Adrenal gland (tissue), 12 donors: ENCODE results near the gene TSFM. TPM values are rescaled to one million over a fixed set of nuclear protein-coding genes. Genes with fewer than 3 reads are reported as not detected.
A peak's percentile ranks its signal among the peaks of the same experiment; 100 is the strongest.

Experiments used
- DNase-seq, 7 donors: peaks; one replicate each; pipeline ENCODE4 v3.0.0-alpha.2; 2019 to 2020
- H3K27ac ChIP-seq, 5 donors: fragments of 200-600 bp; sonication (generic) in 4 of 5; 1 replicate in 3 of 5; 2 replicates in 2 of 5; pipeline versions ENCODE4 v1.5.1 to v1.8.0; 2016 to 2020; ENCODE audit warnings: mild to moderate bottlenecking in 1 of 5
- H3K27me3 ChIP-seq: fragments of 200-600 bp; 2 replicates; pipeline ENCODE4 v1.8.0; 2021
- H3K36me3 ChIP-seq, 2 donors: fragments of 200-600 bp; replicated peaks in 1 of 2; 1 replicate in 1 of 2; 2 replicates in 1 of 2; pipeline versions ENCODE4 v1.5.1 to v1.8.0; 2018 to 2022
- H3K4me1 ChIP-seq, 2 donors: fragments of 200-600 bp; replicated peaks in 1 of 2; 1 replicate in 1 of 2; 2 replicates in 1 of 2; pipeline versions ENCODE4 v1.5.1 to v1.8.0; 2018 to 2021
- H3K4me3 ChIP-seq, 4 donors: fragments of 200-600 bp; sonication (generic) in 3 of 4; one replicate each; pipeline ENCODE4 v1.5.1; 2016 to 2018
- H3K9me3 ChIP-seq, 3 donors: fragments of 200-600 bp; sonication (generic) in 1 of 3; replicated peaks in 1 of 3; 1 replicate in 2 of 3; 2 replicates in 1 of 3; pipeline versions ENCODE4 v1.5.1 to v1.8.0; 2016 to 2021
- POLR2A ChIP-seq, 2 donors: fragments of 450-650 bp; IDR thresholded peaks; one replicate each; pipeline ENCODE4 v1.6.1; 2017; ENCODE audit warnings: antibody characterized with exemption in 2 of 2, mild to moderate bottlenecking in 2 of 2, moderate library complexity in 1 of 2
- WGBS, 4 donors: extraction: QIAGEN DNeasy Blood & Tissue Kit in 2 of 4; methylation state at CpG; one replicate each; pipeline versions ENCODE4 v1.1.5 to v1.1.7; 2013 to 2017; 5-methylcytosine and 5-hydroxymethylcytosine counted together
- intact Hi-C, 2 donors: fragments of 100-400 bp; cut with DNase I; formaldehyde crosslinking; loops; one replicate each; pipeline versions ENCODE4 v1.14.1 to v1.15.0; 2022 to 2023
- polyA plus RNA-seq, 3 donors: library from polyadenylated mRNA; stranded (reverse); fragments of 200-250 nt in 2 of 3; fragments of 350-450 nt in 1 of 3; fragmentation: Illumina TruSeq in 1 of 3; extraction: RNeasy Lipid Tissue Mini Kit (QIAGEN cat#74804) in 1 of 3; gene quantifications; one replicate each; pipeline ENCODE4 v1.2.3, GENCODE V29; 2013 to 2014
- total RNA-seq, 9 donors: library from RNA; depleted of rRNA in 4 of 9; stranded (reverse); fragments of >200 nt in 4 of 9; fragments of 120-200 nt in 1 of 9; fragmentation: NEBNext Ultra II Directional in 1 of 9; extraction: Animal tissue kit (Norgen Biotek cat#: 25700) in 1 of 9; gene quantifications; one replicate each; pipeline versions ENCODE4 v1.1.0 to v1.2.4, GENCODE V29; 2013 to 2023
- TF ChIP-seq, protein P1 (sequence below), 6 experiments: fragments of 450-650 bp in 4 of 6; fragments of 200-600 bp in 2 of 6; sonication (generic) in 1 of 6; IDR thresholded peaks; 1 replicate in 5 of 6; 2 replicates in 1 of 6; pipeline versions ENCODE4 v1.5.1 to v1.8.0; 2016 to 2021; ENCODE audit warnings: antibody characterized with exemption in 6 of 6, mild to moderate bottlenecking in 2 of 6, moderate library complexity in 1 of 6
- donor health status: healthy with polysubstance abuse.
- donor health status: Bipolar disorder and iron deficiency.
- donor health status: DM: yes; HTN: yes; CAD: no.
- donor health status: DM: no; HTN: no; CAD: no.
- donor health status: DM: no; HTN: no; CAD: no.
- donor health status: DM: yes; HTN: yes; CAD: no.

The TSFM gene
- total and polyA plus RNA-seq, 12 donors = 31.5 to 107 (median 69.5) TPM

DNA sequence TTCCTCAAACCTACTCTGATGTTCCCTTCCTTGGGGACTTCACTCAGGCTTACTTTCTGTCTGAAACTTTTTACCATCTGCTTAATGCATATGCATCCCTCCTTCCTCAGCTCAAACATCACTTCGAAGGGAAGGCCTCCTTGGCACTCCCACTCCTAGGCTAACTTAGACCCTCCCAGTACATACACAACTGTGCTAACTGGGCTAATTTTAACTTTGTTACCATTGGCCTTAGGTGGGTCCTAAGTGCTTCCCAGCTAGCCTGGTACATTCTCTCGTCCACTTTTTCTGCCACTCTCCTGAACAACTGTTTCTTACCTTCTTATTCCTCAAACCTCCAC is 6.4 kb upstream of the TSFM start:
- WGBS, 4 donors = 85 to 93% (median 89%) methylated on average over 2 of the region's 2 CpGs
- H3K4me1 ChIP-seq = peaks cover 12 to 13% of the 10 kb centered on the region in 2 donors
- H3K27ac ChIP-seq = no peak overlapping the region
- TF ChIP-seq, protein P1, sequence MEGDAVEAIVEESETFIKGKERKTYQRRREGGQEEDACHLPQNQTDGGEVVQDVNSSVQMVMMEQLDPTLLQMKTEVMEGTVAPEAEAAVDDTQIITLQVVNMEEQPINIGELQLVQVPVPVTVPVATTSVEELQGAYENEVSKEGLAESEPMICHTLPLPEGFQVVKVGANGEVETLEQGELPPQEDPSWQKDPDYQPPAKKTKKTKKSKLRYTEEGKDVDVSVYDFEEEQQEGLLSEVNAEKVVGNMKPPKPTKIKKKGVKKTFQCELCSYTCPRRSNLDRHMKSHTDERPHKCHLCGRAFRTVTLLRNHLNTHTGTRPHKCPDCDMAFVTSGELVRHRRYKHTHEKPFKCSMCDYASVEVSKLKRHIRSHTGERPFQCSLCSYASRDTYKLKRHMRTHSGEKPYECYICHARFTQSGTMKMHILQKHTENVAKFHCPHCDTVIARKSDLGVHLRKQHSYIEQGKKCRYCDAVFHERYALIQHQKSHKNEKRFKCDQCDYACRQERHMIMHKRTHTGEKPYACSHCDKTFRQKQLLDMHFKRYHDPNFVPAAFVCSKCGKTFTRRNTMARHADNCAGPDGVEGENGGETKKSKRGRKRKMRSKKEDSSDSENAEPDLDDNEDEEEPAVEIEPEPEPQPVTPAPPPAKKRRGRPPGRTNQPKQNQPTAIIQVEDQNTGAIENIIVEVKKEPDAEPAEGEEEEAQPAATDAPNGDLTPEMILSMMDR (IDR thresholded peaks at IDR 0.05) = no peak
- no peak for TF ChIP-seq POLR2A (IDR thresholded peaks at IDR 0.05)
- intact Hi-C loops = no loop called here
- H3K27me3 ChIP-seq = no peaks in the 10 kb centered on the region
- H3K4me3 ChIP-seq = no peak overlapping the region
- no peak for DNase-seq
- H3K36me3 ChIP-seq = peaks cover 0 to 5% of the 10 kb centered on the region in 2 donors
- no peaks in the 10 kb centered on the region for H3K9me3 ChIP-seq

DNA sequence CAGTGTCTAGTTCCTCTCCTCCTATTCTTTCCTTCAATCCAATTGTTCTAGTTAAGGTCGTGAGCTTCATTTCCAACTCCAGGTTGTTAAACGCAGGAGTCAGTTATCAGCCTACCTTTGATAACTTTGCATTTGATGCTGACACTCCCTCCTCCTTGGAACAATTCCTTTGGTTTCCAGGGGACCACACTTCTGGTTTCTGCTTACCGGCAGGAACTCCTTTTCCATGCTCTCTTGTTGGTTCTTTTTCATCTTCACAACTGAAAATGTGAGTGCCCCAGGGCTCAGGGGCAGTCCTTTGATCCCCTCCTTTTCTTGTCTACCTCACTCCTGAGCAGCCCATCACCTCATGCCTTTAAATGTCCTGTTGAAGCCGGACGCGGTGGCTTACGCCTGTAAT is 5.2 kb upstream of the TSFM start:
- H3K9me3 ChIP-seq = no peaks in the 10 kb centered on the region
- WGBS, 4 donors = 91 to 97% (median 92%) methylated on average over 7 of the region's 7 CpGs
- peaks cover 0 to 5% of the 10 kb centered on the region in 2 donors for H3K36me3 ChIP-seq
- no peak overlapping the region for H3K4me3 ChIP-seq
- DNase-seq = no peak
- H3K4me1 ChIP-seq = peaks cover 7 to 8% of the 10 kb centered on the region in 2 donors
- TF ChIP-seq POLR2A (IDR thresholded peaks at IDR 0.05) = no peak
- TF ChIP-seq, protein P1 (IDR thresholded peaks at IDR 0.05) = no peak
- no peaks in the 10 kb centered on the region for H3K27me3 ChIP-seq
- no peak overlapping the region for H3K27ac ChIP-seq
- intact Hi-C loops = no loop called here

DNA sequence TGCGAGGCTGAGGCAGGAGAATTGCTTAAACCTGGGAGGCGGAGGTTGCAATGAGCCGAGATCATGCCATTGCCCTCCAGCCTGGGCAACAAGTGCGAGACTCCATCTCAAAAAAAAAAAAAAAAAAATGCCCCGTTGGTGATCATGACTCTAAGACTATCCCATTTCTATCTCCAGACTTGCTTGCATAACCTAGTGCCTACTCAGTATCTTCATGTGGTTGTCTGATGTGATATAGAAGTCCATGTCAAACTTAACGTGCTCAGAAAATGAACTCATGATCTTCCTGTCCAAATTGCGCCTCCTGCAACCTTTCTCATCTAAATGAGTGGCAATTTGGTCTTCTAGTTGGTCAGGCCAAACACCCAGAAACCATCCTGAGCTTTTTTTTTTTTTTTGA is 4.7 kb upstream of the TSFM start:
- peaks cover 0 to 5% of the 10 kb centered on the region in 2 donors for H3K36me3 ChIP-seq
- no peak overlapping the region for H3K4me3 ChIP-seq
- DNase-seq = no peak
- H3K27me3 ChIP-seq = no peaks in the 10 kb centered on the region
- 89 to 93% (median 92%) methylated on average over 7 of the region's 7 CpGs for WGBS, 4 donors
- intact Hi-C loops = no loop called here
- H3K9me3 ChIP-seq = no peaks in the 10 kb centered on the region
- H3K27ac ChIP-seq = no peak overlapping the region
- H3K4me1 ChIP-seq = peaks cover 6 to 8% of the 10 kb centered on the region in 2 donors
- TF ChIP-seq POLR2A (IDR thresholded peaks at IDR 0.05) = no peak
- TF ChIP-seq, protein P1 (IDR thresholded peaks at IDR 0.05) = no peak

DNA sequence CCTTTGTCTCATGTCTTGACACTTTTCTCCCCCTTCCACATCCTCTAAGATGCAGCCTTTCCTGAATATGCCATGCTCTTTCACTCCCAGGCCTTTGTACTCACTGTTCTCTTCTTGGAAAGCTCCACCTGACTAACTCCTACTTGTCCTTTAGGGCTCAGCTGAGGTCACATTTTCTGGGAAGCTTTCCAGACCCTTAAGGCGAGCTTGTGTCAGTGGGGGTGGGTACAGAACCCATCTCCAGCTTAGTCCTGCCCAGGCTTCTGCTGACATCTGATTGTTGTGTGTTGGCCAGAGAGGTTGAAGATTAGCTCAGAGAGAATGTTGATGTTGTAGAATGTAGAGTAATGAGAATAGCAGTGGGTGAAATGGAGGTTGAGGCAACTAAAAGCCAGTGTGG is 2.9 kb upstream of the TSFM start:
- no peak overlapping the region for H3K27ac ChIP-seq

More for the DNA sequence above, 2.9 kb upstream of the TSFM start:
- peaks cover 7 to 15% of the 10 kb centered on the region in 2 donors for H3K4me1 ChIP-seq
- intact Hi-C loops = no loop called here
- H3K4me3 ChIP-seq = no peak overlapping the region
- 24 to 67% (median 46%) methylated on average over 1 of the region's 1 CpG for WGBS, 4 donors
- peak in 1 of 7 donors; percentile 28 for DNase-seq
- peaks cover 0 to 5% of the 10 kb centered on the region in 2 donors for H3K36me3 ChIP-seq
- no peaks in the 10 kb centered on the region for H3K9me3 ChIP-seq
- TF ChIP-seq, protein P1 (IDR thresholded peaks at IDR 0.05) = no peak
- no peak for TF ChIP-seq POLR2A (IDR thresholded peaks at IDR 0.05)
- H3K27me3 ChIP-seq = no peaks in the 10 kb centered on the region
